A549 (cell line): ENCODE measurements around the gene TCEANC2. TPM values are rescaled to one million over a fixed set of nuclear protein-coding genes. Genes with fewer than 3 reads are reported as not detected.

Experiments
- ATAC-seq, 2 experiments: fragments of 200-7000 bp in 1 of 2; fragments of >200 bp in 1 of 2; cut with Nextera tagmentation in 1 of 2; cut with Tn5 transposase in 1 of 2; 3 replicates each; pipeline versions ENCODE4 v1.8.0 to v1.9.1; 2018 to 2020; ENCODE audit warnings: mild to moderate bottlenecking in 1 of 2, moderate library complexity in 1 of 2
- CTCF ChIA-PET: fragments of 300-600 bp; sonication (Branson Sonifier 250); formaldehyde crosslinking; extraction: SDS; loops from one replicate; lab custom pipeline; 2021; ENCODE audit warnings: antibody characterized with exemption, inconsistent platforms; lab: Yijun Ruan, JAX
- POLR2A ChIA-PET: fragments of 350-600 bp; formaldehyde crosslinking; extraction: SDS; loops from one replicate; lab custom pipeline; 2021; ENCODE audit warnings: antibody characterized with exemption, inconsistent platforms; lab: Yijun Ruan, JAX
- DNase-seq, 2 experiments: peaks; one replicate each; pipeline versions ENCODE4 v3.0.0 to v3.0.0-alpha.2; 2011 to 2016; ENCODE audit warnings: low read depth in 1 of 2, low spot score in 1 of 2
- FAIRE-seq: peaks from 2 replicates; lab custom pipeline; 2011; peaks lifted over from hg19 to GRCh38; lab: Jason Lieb, UNC
- H3K27ac ChIP-seq, 2 experiments: fragments of >200 bp; sonication (Bioruptor Twin); formaldehyde crosslinking; 3 replicates each; pipeline ENCODE4 v1.5.1; 2016 to 2017
- H3K4me1 ChIP-seq: fragments of >200 bp; sonication (Bioruptor Twin); formaldehyde crosslinking; 3 replicates; pipeline ENCODE4 v1.6.1; 2016
- H3K4me2 ChIP-seq: fragments of >200 bp; sonication (Bioruptor Twin); formaldehyde crosslinking; 3 replicates; pipeline ENCODE4 v1.6.1; 2016
- H3K4me3 ChIP-seq: fragments of >200 bp; sonication (Bioruptor Twin); formaldehyde crosslinking; 3 replicates; pipeline ENCODE4 v1.5.1; 2016
- H3K9me3 ChIP-seq: fragments of >200 bp; sonication (Bioruptor Twin); formaldehyde crosslinking; 3 replicates; pipeline ENCODE4 v1.6.1; 2016
- CBX2 ChIP-seq: fragments of 200-600 bp; sonication (generic); IDR thresholded peaks from 2 replicates; pipeline ENCODE4 v1.6.1; 2016; ENCODE audit warnings: low read depth, mild to moderate bottlenecking, borderline replicate concordance
- CBX8 ChIP-seq: fragments of 200-600 bp; sonication (generic); IDR thresholded peaks from 2 replicates; pipeline ENCODE4 v1.6.1; 2016
- ESRRA ChIP-seq: fragments of 150-350 bp; IDR thresholded peaks from 2 replicates; pipeline ENCODE4 v1.6.1; 2014; ENCODE audit warnings: mild to moderate bottlenecking, low read length, borderline replicate concordance
- FOSB ChIP-seq: fragments of 250-450 bp; sonication (Bioruptor Pico); IDR thresholded peaks from 2 replicates; pipeline ENCODE4 v1.5.0; 2020; ENCODE audit warnings: mild to moderate bottlenecking, moderate library complexity
- FOXS1 ChIP-seq: fragments of 250-450 bp; sonication (Bioruptor Pico); IDR thresholded peaks from 2 replicates; pipeline ENCODE4 v1.5.0; 2020; ENCODE audit warnings: mild to moderate bottlenecking, moderate library complexity
- HDAC2 ChIP-seq: fragments of 200-600 bp; sonication (generic); IDR thresholded peaks from 2 replicates; pipeline ENCODE4 v1.6.1; 2016
- HEYL ChIP-seq: fragments of 250-450 bp; sonication (Bioruptor Pico); IDR thresholded peaks from 2 replicates; pipeline ENCODE4 v1.8.0; 2021; ENCODE audit warnings: mild to moderate bottlenecking, moderate library complexity
- JUN ChIP-seq, 2 experiments: fragments of >200 bp; sonication (Bioruptor Twin); formaldehyde crosslinking; IDR thresholded peaks; 2 replicates in 1 of 2; 3 replicates in 1 of 2; pipeline ENCODE4 v1.6.1; 2016 to 2017
- JUNB ChIP-seq: fragments of >200 bp; sonication (Bioruptor Twin); formaldehyde crosslinking; IDR thresholded peaks from 2 replicates; pipeline ENCODE4 v1.6.1; 2016
- KDM1A ChIP-seq: fragments of 200-600 bp; sonication (generic); IDR thresholded peaks from 2 replicates; pipeline ENCODE4 v1.6.1; 2016; ENCODE audit warnings: low read depth, mild to moderate bottlenecking
- MAFK ChIP-seq: fragments of 450-650 bp; IDR thresholded peaks from 2 replicates; pipeline ENCODE4 v1.6.1; 2014; ENCODE audit not compliant: partially characterized antibody
- MAX ChIP-seq: IDR thresholded peaks from 2 replicates; pipeline ENCODE4 v1.6.1; 2012
- RARB ChIP-seq: fragments of 250-450 bp; sonication (Bioruptor Pico); IDR thresholded peaks from 2 replicates; pipeline ENCODE4 v1.8.0; 2021; ENCODE audit warnings: mild to moderate bottlenecking, moderate library complexity
- REST ChIP-seq: fragments of 200-600 bp; sonication (generic); IDR thresholded peaks from 2 replicates; pipeline ENCODE4 v1.6.1; 2016; ENCODE audit warnings: antibody characterized with exemption, mild to moderate bottlenecking, moderate library complexity
- SMC3 ChIP-seq: fragments of >200 bp; sonication (Bioruptor Twin); formaldehyde crosslinking; IDR thresholded peaks from 3 replicates; pipeline ENCODE4 v1.6.1; 2018; ENCODE audit warnings: inconsistent platforms
- SREBF2 ChIP-seq: fragments of 450-650 bp; IDR thresholded peaks from 2 replicates; pipeline ENCODE4 v1.6.1; 2014; ENCODE audit warnings: mild to moderate bottlenecking, moderate library complexity
- WGBS: methylation state at CpG from one replicate; pipeline ENCODE4 v1.1.6; 2017; ENCODE audit errors: missing lambda C conversion rate; 5-methylcytosine and 5-hydroxymethylcytosine counted together
- polyA plus RNA-seq, 4 experiments: library from polyadenylated mRNA; depleted of rRNA in 3 of 4; stranded (reverse); fragments of >200 nt; fragmentation: RNase III in 1 of 4; extraction: RNeasy Plus Mini Kit Qiagen cat#74134 plus additional on column Dnase treatment in 1 of 4; gene quantifications; 2 replicates in 3 of 4; 3 replicates in 1 of 4; pipeline ENCODE4 v1.2.3, GENCODE V29; 2011 to 2017
- TF ChIP-seq, protein P1 (sequence below): fragments of >200 bp; sonication (Bioruptor Twin); formaldehyde crosslinking; IDR thresholded peaks from 3 replicates; pipeline ENCODE4 v1.5.1; 2016
- TF ChIP-seq, protein P2 (sequence below): fragments of 250-450 bp; sonication (Bioruptor Pico); IDR thresholded peaks from 2 replicates; pipeline ENCODE4 v1.5.0; 2021; ENCODE audit warnings: mild to moderate bottlenecking, moderate library complexity, borderline replicate concordance
- TF ChIP-seq, protein P3 (sequence below): fragments of >200 bp; sonication (Bioruptor Twin); formaldehyde crosslinking; IDR thresholded peaks from 3 replicates; pipeline ENCODE4 v1.6.1; 2016

The TCEANC2 gene
- polyA plus RNA-seq, 2 of the 4 experiments (the other 2 are of a cell fraction), result 1.9 to 3.4 TPM

DNA sequence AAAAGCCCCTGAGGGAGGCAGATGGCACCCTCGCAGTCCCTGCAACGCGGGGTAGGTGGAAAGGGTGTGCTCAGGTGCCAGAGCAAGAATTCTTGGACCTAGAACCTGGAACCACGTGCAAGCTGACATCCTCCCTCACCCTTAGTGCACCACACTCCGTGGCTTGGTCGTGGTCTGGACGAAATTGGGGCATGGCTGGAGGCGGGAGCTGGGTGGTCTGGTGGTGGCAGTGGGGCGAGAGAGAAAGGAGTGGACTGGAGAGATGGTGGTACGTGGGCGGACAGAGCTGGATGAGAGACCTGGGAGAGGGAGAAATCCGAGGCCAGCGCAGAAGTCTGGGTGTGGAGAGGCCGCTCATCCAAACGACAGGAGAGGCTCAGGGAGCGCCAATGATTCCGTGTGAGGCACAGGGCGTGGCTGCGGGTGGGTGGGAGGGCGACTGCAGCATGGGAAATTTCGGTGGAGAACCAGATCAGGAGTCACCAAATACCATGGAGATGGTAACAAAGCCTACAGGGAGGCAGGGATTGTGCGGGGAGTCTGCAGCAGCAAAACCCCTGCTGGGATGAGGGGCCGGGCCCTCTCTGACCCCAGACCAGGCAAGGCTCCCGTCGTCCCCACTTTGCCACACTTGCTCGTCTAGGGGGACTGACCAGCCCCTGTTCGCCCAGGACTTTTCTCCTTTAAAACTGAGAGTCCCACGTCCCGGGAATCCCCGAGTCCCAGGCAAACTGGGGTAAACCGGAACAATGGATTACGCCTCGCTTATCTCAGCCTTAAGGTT lies 67.5 kb downstream of the TCEANC2 start:
- peak; percentile 7 to 25; a peak in 2 of 6 replicates for ATAC-seq
- H3K27ac ChIP-seq, result peak overlapping the region; percentile 79 to 85
- POLR2A ChIA-PET, result interaction anchor here (0.6 to 1.2 kb wide), 2 partner anchors 79 to 369 kb away, joined by 3 to 5 read pairs; partner anchors contain the start of genes CYB5RL and MRPL37
- no peak for TF ChIP-seq CBX2
- TF ChIP-seq JUN (IDR thresholded peaks at IDR 0.05), result no peak
- TF ChIP-seq SMC3, result no peak
- no peak for TF ChIP-seq SREBF2
- TF ChIP-seq, protein P1, sequence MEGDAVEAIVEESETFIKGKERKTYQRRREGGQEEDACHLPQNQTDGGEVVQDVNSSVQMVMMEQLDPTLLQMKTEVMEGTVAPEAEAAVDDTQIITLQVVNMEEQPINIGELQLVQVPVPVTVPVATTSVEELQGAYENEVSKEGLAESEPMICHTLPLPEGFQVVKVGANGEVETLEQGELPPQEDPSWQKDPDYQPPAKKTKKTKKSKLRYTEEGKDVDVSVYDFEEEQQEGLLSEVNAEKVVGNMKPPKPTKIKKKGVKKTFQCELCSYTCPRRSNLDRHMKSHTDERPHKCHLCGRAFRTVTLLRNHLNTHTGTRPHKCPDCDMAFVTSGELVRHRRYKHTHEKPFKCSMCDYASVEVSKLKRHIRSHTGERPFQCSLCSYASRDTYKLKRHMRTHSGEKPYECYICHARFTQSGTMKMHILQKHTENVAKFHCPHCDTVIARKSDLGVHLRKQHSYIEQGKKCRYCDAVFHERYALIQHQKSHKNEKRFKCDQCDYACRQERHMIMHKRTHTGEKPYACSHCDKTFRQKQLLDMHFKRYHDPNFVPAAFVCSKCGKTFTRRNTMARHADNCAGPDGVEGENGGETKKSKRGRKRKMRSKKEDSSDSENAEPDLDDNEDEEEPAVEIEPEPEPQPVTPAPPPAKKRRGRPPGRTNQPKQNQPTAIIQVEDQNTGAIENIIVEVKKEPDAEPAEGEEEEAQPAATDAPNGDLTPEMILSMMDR, result no peak
- TF ChIP-seq HDAC2, result no peak
- TF ChIP-seq REST, result no peak
- no peak for TF ChIP-seq CBX8
- no peak for TF ChIP-seq MAFK
- no peak for TF ChIP-seq FOXS1
- TF ChIP-seq, protein P2, sequence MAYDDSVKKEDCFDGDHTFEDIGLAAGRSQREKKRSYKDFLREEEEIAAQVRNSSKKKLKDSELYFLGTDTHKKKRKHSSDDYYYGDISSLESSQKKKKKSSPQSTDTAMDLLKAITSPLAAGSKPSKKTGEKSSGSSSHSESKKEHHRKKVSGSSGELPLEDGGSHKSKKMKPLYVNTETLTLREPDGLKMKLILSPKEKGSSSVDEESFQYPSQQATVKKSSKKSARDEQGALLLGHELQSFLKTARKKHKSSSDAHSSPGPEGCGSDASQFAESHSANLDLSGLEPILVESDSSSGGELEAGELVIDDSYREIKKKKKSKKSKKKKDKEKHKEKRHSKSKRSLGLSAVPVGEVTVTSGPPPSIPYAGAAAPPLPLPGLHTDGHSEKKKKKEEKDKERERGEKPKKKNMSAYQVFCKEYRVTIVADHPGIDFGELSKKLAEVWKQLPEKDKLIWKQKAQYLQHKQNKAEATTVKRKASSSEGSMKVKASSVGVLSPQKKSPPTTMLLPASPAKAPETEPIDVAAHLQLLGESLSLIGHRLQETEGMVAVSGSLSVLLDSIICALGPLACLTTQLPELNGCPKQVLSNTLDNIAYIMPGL, result no peak
- no peak for TF ChIP-seq HEYL (CRISPR knock-in tag)
- no peak for TF ChIP-seq KDM1A
- no peak for TF ChIP-seq FOSB (CRISPR knock-in tag)
- no peak for TF ChIP-seq JUNB
- TF ChIP-seq ESRRA, result no peak
- no peak for TF ChIP-seq MAX
- TF ChIP-seq, protein P3, sequence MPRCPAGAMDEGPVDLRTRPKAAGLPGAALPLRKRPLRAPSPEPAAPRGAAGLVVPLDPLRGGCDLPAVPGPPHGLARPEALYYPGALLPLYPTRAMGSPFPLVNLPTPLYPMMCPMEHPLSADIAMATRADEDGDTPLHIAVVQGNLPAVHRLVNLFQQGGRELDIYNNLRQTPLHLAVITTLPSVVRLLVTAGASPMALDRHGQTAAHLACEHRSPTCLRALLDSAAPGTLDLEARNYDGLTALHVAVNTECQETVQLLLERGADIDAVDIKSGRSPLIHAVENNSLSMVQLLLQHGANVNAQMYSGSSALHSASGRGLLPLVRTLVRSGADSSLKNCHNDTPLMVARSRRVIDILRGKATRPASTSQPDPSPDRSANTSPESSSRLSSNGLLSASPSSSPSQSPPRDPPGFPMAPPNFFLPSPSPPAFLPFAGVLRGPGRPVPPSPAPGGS, result no peak
- TF ChIP-seq RARB (CRISPR knock-in tag), result no peak
- TF ChIP-seq, all 56 proteins: peak for 0
- DNase-seq (peak in 1 of 2 experiments; percentile 33), FAIRE-seq (no peak)
- Histone ChIP-seq H3K4me2 (peak overlapping the region; percentile 84), H3K4me3 (0 out of 3 replicates have a peak overlapping the region, but pooled peaks have one; percentile 31), H3K4me1 (peaks cover 26% of the 10 kb centered on the region), H3K9me3 (no peaks in the 10 kb centered on the region)
- 60% methylated on average over 19 of the region's 33 CpGs for WGBS
- CTCF ChIA-PET, result interaction anchor here (0.6 to 4.1 kb wide), 22 partner anchors 8 to 691 kb away, joined by 3 to 36 read pairs (median 3); no protein-coding TSS in a partner anchor
